ENCODE results near the gene TMCO4.

DNA sequence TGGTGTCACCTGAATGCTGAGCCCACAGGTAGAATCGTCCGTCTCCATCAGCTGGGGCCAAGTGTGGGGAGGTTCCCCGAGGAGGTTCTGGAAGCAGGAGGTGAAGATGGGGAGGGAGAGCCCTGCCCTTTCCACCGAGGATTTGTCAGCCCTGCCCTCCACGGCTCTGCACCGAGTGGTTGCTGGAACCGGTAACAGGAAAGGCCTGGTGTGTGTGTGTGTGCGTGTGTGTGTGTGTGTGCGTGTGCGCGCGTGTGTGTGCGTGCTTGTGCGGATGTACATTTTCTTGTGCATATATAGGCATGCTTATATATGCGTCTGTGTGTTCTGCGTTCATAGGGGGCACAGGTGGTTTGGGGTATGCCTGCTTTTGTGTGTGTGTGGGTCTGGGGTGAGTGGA is 152.1 kb downstream of the TMCO4 start:
- TF ChIP-seq POLR2A (IDR thresholded peaks at IDR 0.05): no peak
- TF ChIP-seq, protein P1, sequence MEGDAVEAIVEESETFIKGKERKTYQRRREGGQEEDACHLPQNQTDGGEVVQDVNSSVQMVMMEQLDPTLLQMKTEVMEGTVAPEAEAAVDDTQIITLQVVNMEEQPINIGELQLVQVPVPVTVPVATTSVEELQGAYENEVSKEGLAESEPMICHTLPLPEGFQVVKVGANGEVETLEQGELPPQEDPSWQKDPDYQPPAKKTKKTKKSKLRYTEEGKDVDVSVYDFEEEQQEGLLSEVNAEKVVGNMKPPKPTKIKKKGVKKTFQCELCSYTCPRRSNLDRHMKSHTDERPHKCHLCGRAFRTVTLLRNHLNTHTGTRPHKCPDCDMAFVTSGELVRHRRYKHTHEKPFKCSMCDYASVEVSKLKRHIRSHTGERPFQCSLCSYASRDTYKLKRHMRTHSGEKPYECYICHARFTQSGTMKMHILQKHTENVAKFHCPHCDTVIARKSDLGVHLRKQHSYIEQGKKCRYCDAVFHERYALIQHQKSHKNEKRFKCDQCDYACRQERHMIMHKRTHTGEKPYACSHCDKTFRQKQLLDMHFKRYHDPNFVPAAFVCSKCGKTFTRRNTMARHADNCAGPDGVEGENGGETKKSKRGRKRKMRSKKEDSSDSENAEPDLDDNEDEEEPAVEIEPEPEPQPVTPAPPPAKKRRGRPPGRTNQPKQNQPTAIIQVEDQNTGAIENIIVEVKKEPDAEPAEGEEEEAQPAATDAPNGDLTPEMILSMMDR (IDR thresholded peaks at IDR 0.05): no peak
